SIG-M5 (cell line): ENCODE measurements around the gene CCNF.
"Not testable (repeated sequence)": the region's sequence is repeated elsewhere in the genome, so short reads cannot be mapped to it uniquely, and the experiment has no call there.

Experiments used
- DNase-seq: peaks from one replicate; lab custom pipeline; 2025; lab: John Stamatoyannopoulos, UW

Gene CCNF

DNA sequence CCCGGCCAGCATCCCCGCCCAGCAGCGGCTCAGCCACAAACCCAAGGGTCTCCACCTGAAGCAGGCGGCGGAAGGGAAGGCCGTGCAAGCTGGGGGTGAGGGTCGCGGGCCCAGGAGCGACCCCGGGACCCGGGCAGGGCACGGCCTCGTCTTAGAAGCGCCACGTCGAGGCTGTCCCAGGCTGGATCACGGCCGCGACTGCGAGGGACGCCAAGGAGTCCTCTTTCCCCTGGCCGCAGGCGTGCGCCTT, 538 bp upstream of the CCNF start:
- no peak for DNase-seq

DNA sequence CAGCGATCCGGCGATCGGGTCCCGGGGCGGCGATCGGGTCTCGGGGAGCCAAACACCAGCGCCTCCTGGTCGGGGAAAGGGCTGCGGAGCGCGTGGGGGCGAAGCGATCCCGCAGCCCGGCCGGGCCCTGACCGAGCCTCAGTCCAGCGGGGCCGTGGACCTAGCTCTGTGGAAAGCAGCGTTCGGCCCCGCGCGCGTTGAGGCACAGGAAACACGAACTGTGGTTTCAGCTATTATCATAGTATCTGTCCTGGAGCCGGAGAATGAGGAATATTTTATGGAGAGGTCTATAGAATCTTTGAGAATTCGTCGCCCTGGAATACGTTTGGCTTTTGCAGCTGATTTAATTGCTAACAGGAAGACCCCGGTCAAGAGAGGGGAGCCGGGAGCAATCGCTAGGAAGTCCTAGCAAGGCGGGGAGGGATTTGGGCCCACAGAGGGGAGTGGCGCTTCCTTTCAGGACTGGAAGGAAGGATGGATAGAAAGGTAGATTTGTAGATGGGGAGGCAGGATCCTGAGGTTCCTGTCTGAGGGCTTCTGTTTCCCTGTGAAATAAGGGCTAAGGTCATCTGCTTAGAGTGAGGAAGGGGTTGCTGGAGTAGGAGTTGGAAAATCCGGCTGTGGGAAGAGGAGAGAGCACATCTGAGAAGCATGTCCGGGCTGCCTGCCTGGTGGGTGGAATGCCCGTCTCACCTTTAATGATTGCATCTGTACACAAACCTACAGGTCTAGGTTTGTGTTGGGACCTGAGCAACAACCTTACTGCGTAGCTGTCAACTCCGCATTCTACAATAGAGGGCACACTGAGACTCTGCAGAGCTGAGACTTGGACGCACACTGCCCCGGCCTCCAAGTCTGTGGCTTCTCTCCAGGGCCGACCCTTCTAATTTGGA, 770 bp downstream of the CCNF start:
- DNase-seq: no peak

DNA sequence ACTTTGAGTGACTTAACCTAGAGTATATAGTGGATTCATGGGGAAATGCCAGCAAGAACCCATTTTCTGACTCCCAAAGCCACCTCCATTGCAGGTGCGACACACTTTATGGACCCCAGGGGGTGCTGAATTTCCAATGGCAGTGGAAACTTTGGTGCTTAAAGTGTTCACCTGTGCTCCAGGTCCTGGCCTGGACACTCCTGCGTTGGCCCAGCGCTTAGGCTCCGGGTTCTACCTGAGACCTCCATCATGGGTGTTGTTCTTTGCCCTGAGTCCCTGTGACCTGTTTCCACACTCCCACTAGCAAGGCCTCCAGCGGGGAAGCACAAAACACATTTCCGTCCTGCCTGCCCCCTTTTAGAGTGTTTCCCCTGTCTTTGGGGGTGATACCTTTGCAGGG, 3.0 kb downstream of the CCNF start:
- no peak for DNase-seq

DNA sequence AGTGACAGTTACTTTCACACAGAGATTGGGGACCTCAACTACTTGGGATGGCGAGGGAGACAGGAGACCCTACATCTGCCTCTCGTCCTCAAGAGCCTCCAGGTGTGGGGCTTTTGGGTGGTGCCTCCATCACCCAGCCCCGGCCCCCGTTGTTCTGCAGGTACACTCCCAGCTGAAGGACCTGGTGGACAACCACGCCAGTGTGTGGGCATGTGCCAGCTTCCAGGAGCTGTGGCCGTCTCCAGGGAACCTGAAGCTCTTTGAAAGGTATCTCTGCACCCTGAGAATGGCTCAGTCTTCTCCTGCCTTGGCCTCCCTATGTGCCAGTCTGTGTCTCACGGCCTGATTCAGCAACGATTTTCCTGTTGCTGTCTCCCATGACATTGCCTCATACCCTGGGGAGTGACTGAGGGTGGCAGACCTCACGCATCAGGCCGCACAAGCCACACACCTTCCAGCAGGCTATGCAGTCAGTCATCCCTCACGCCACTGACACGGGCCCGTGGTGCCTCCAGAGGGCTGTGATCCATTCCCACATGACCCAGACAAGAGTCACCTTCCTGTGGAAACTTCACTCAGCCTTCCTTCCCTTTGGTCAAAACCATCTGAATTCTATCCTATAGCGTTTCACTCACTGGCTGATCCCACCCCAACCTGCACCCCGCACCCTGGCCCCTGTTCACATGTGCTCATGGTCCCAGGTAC, 3.7 kb downstream of the CCNF start:
- no peak for DNase-seq

DNA sequence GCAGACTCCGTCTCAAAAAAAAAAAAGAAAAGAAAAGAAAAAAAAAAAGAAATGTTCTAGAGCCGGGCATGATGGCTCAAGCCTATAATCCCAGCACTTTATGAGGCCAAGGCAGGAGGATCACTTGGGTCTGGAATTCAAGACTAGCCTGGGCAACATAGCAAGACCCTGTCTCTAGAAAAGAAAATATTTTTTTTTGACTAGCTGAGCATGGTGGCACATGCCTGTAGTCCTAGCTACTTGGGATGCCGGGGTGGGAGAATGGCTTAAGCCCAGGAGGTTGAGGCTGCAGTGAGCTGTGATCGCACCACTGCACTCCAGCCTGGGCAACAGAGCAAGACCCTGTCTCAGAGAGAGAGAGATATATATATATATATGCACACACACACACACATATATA, 6.0 kb downstream of the CCNF start:
- DNase-seq: not testable (repeated sequence)

DNA sequence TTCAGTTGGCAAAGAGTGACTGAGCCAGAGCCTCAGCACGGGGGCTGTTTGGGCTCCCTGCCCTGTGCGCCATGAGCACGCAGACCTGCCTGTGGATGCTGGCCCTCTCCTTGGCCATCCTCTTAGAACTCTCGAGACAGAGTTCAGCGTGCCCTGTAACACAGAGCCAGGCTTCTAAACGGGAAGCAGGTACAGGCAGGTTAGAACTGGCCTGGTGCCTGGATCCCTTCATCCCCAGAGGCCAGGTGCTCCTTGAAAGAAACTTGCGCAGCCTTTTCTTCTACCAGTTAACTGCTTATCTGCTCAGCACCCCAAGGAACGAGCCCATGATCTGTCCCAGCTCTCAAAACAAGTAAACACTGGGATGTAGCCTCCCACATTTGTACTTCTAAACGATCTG, 6.9 kb downstream of the CCNF start:
- no peak for DNase-seq

DNA sequence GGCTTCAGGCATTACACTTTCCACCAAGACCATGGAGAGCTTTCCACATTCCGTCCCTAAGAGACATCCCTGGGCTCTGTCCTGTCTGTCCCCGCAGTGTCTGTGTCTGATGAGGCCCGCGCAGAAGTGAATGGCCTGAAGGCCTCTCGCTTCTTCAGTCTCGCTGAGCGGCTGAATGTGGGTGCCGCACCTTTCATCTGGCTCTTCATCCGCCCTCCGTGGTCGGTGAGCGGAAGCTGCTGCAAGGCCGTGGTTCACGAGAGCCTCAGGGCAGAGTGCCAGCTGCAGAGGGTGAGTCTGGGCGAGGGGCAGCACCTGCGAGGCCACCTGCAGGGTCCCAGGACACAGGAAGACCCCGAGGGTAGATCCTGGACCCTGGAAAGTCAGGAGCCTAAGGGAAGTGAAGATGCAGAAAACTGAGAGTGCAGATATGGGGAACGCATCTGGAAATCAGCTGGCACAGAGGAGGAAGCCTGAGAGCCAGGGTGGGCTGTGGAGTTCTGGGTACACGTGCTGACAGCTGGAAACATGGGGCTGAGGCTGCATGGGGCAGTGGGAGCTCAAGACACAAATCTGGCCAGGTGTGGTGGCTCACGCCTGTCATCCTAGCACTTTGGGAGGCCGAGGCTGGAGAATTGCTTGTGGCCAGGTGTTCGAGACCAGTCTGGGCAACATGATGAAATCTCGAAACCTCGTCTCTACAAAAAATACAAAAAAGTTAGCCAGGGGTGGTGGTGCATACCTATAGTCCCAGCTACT, 8.0 kb downstream of the CCNF start:
- DNase-seq: no peak

DNA sequence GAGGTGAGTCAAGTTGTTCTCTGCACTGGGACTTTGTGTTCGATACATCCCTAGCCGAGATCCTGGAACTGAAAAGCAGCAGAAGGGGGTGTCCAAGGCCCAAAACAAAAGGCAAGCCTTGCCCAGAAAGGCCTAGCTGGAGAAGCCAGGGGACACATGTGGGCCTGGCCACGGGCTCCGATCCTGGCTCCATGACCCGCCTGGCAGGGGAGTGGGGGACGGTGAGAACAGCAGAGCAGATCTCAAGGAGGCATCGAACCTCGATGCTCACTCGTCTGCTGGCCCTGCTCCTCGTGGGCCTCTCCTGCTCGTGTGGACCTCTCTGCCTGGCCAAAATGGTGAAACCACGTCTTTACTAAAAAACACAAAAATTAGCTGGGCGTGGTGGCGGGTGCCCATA, 8.9 kb downstream of the CCNF start:
- DNase-seq: no peak

DNA sequence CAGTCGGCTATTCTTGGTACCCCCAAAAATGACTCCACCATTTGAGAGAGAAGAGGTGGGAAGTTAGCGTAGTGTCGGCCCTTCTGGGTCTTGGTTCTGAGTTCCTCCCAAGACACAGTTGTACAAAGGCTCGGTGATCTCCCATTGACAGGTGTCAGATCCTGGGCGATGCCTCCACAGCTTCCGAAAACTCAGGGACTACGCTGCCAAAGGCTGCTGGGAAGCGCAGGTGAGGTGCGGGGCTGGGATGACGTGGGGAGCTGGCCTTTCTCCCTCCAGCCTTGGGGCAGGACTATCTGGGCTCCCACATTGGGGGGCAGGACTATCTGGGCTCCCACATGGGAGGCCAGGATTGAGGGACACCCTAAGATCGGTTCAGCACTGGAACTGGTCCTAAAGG, 10.4 kb downstream of the CCNF start:
- no peak for DNase-seq

DNA sequence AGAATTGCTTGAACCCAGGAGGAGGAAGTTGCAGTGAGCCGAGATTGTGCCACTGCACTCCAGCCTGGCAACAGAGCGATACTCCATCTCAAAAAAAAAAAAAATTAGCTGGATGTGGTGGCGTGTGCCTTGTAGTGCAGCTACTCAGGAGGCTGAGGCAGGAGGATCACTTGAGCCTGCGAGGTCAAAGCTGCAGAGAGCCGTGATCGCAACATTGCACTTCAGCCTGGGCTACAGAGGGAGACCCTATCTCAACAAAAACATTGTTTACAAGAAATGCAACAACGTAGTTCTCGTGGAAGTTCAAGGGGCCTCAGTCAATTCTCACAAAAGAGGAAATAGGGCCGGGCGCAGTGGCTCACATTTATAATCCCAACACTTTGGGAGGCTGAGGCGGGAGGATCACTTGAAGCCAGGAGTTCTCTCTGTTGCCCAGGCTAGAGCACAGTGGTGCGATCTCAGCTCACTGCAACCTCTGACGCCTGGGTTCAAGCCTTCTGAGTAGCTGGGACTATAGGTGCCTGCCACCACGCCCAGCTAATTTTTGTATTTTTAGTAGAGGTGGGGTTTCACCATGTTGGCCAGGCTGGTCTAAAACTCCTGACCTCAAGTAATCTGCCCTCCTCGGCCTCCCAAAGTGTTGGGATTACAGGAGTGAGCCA, 12.0 kb downstream of the CCNF start:
- not testable (repeated sequence) for DNase-seq

DNA sequence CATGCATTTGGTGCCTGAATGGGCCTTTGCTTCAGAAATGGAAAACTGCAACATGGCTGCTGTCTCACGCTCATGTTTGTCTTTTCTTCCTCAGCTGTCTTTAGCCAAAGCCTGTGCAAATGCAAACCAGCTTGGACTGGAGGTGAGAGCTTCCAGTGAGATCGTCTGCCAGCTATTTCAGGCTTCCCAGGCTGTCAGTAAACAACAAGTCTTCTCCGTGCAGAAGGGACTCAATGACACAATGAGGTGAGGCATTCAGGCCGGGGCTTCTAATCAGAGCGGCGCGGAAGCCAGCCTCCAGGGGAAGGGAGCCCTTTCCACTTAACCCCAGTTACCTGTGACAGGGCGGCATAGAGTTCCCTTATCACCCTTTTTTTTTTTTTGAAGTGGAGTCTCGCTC, 14.3 kb downstream of the CCNF start:
- no peak for DNase-seq

DNA sequence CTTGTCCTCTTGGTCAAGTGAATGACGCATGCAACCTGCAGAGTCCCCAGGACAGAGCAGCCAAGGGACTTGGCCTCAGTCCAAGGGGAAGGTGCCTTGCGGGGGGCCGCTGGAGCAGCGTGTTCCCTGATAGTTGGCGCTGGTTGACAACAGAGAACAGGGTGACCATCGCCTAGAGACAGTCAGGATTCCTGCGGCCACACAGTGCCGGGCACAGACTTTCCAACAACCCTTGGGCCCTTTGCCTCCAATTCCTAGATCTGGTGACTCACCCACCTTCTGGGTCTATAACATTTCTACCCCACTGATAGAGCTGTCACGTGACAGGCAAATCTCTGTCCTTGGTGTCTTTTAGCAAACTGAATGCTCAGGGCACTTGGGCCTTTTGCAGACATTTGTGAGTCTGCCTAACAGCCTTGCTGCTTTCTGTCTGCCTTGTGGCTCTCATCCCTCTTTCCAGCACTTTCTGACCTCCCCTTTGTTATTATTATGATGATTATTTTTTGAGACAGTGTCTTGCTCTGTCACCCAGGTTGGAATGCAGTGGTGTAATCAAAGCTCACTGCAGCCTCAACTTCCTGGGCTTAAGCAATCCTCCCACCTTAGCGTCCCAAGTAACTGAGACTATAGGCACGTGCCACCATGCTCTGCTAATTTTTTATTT, 18.8 kb downstream of the CCNF start:
- no peak for DNase-seq

DNA sequence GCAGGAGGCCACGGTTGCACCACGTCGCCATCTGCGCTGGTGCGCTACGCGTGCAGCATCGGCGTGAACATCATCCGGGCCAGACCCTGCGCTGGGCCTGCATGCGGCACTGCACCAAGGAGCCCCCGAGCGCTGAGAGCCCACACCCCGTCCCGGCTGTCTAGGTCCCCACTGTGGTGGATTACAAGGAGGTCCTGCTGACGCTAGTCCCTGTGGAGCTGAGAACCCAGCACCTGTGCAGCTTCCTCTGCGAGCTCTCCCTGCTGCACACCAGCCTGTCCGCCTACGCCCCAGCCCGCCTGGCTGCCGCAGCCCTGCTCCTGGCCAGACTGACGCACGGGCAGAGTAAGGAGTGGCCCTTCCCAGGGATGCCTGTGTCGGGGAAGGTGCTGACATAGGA, 19.9 kb downstream of the CCNF start:
- no peak for DNase-seq

DNA sequence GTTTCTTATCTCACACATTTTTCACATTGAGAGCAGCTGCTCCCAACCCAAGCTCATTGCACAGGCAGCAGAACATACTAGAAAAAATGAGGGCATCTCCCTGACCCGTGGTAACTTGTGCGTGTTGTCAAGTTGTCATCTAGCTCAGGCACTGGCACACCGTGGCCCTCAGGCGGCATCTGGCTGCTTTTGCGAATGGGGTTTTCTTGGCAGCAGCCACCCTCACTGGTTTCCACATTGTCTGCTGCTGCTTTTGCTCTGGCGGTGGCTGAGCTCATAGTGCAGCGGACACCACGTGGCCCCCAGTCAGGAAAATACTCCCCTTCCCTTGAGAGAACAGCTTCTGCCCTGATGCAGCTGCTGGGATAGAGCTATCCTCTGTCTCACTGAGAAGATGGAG, 21.3 kb downstream of the CCNF start:
- no peak for DNase-seq

DNA sequence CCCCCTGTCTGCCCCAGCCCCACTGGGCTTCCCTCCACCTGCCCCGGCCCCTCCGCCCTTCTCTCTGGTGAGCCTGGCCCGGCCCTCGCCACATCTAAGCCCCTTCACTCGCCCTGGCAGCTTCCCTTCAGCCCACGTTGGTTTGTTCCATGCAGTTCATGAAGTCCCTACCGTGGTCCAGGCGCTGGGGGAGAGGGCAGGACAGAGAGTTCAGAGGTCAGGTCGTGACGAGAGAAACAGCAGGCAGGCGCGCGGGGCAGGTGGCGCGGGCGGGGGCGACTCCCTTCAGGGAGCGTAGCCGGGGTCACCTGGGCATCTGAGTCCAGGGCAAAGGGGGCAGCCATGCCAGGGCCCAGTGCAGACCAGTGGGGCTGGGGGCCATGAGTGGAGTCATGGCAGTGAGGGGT, 21.7 kb downstream of the CCNF start:
- DNase-seq: no peak

DNA sequence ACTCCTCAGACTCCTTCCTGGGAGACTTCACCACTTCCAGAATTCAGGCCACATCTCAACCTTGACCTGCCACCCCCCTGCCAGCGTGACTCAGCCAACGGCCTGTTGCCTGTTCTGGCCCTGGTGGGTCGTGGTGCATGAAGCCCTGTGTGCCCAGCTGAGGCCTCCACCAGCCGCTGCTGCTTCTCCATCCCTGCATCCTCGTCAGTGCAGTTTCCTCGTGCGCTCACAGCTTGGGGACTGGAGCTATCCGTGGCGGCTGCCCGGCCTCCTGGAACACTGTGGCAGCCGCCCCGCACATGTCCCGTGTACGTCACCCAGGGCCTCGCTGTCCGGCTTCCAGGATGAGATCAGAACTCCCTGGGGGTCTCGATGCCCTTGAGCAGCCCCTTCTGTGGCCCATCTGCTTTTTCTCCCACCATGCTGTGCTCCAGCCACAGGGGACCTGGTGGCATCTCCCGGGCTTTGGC, 22.6 kb downstream of the CCNF start:
- DNase-seq: no peak

DNA sequence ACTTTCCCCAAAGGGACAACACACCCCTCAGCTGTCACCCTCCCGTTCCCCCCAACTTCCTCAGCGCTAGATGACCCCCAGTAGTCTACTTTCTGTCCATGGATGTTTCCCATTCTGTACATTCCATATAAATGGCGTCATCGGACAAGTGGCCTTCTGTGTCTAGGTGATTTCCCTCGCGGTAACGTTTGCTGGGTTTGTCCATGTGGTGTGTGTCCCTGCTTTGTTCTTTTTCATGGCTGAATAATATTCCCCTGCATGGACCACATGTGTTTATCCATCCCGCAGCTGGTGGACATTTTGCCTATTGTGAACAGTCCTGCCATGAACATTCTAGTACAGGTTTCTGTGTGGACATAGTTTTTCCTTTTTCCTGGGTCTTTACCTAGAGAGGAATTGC, 23.4 kb downstream of the CCNF start:
- no peak for DNase-seq

DNA sequence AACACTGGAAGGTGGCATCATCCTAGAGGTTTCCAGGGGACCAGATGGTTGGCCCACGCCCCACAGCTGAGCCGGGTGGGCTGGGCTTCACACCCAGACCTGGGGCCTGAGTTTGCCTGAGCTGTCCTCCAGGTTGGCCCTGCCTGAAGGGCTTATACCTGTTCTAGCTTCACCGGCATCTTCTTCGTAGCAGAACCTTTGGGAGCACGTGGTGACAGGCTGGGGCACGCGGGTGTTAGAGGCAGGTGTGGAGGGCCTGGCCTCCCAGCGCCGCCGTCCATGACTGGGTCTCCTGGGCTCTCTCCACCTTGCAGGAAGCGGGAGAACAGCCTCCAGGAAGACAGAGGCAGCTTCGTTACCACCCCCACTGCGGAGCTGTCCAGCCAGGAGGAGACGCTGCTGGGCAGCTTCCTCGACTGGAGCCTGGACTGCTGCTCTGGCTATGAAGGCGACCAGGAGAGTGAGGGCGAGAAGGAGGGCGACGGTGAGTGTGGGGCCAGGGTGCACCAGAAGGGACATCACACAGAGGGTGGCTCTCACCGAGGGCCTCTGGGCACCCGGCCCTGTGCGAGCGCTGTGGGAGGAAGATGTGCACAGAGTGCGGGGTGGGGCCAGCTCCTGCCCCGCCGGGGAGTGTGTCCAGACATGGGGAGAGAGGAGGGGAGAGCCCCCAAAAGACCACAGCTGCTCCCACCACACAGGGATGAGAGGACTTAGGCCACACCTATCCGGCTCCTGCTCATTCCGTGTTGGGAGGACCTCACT, 26.0 kb downstream of the CCNF start:
- no peak for DNase-seq

DNA sequence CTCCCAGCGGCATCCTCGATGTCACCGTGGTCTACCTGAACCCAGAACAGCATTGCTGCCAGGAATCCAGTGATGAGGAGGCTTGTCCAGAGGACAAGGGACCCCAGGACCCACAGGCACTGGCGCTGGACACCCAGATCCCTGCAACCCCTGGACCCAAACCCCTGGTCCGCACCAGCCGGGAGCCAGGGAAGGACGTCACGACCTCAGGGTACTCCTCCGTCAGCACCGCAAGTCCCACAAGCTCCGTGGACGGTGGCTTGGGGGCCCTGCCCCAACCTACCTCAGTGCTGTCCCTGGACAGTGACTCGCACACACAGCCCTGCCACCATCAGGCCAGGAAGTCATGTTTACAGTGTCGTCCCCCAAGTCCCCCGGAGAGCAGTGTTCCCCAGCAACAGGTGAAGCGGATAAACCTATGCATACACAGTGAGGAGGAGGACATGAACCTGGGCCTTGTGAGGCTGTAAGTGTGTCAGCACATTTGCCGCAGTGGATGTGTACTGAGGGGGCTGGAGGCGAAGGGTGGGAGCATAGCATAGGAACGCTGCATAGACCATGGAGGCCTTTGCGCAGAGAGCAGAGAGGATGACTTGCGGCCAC, 27.4 kb downstream of the CCNF start:
- no peak for DNase-seq

DNA sequence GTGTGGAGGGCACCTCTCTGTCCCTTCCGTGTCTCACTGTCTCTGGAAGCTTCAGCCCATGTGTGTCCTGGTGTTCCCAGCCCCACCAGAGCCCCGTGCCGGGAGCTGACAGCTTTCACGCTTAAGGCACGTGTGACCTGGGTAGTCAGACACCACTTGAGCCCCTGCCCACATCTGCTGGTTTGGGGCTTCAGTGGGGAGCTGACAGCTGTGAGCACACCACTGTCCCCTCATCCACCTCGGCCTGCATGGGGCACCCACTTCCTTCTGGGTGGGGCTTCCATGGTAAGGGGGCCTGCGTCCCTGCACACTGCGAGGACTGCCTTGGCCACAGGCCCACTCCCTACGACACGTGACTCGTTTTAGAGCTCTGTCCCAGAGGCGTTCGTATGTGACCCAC, 28.0 kb downstream of the CCNF start:
- DNase-seq: no peak

DNA sequence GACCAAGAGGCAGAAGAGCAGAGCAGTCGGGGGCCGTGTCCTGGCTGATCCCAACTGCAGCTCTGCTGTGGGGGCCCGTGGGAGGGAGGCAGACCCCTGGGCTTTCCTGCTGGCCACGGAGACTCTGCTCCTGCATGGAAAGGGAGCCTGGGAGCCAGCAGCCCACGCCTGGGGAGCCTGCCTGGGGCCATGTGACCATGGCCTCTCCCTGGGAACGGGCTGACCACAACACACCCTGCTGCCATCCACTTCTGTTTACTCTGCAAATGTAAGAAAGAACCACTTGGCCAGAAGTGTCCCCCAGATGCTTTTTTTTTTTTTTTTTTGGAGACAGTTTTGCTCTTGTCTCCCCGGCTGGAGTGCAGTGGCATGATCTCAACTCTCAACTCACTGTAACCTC, 28.7 kb downstream of the CCNF start:
- no peak for DNase-seq
